GM11168 (cell line): Measurements from ENCODE around the gene WNT8A.
"Not testable (repeated sequence)": the region's sequence is repeated elsewhere in the genome, so short reads cannot be mapped to it uniquely, and the experiment has no call there.

Source experiments
- in situ Hi-C: fragments of 300-500 bp; cut with MboI; formaldehyde crosslinking; loops from one replicate; pipeline ENCODE4 v1.12.0; 2022; ENCODE audit warnings: low sequenced_read_pairs; ENCODE audit not compliant: unreplicated experiment

Gene WNT8A, protein sequence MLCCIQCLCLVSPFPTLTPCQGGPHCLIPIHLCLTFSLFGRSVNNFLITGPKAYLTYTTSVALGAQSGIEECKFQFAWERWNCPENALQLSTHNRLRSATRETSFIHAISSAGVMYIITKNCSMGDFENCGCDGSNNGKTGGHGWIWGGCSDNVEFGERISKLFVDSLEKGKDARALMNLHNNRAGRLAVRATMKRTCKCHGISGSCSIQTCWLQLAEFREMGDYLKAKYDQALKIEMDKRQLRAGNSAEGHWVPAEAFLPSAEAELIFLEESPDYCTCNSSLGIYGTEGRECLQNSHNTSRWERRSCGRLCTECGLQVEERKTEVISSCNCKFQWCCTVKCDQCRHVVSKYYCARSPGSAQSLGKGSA

GRCh38 chr5:138083702-138084101 lies at the start of gene WNT8A:
TSS of gene WNT8A (plus strand) at chr5:138084033. CDS start at chr5:138084128, 95 bp downstream.
- in situ Hi-C loops, result no loop called here

DNA sequence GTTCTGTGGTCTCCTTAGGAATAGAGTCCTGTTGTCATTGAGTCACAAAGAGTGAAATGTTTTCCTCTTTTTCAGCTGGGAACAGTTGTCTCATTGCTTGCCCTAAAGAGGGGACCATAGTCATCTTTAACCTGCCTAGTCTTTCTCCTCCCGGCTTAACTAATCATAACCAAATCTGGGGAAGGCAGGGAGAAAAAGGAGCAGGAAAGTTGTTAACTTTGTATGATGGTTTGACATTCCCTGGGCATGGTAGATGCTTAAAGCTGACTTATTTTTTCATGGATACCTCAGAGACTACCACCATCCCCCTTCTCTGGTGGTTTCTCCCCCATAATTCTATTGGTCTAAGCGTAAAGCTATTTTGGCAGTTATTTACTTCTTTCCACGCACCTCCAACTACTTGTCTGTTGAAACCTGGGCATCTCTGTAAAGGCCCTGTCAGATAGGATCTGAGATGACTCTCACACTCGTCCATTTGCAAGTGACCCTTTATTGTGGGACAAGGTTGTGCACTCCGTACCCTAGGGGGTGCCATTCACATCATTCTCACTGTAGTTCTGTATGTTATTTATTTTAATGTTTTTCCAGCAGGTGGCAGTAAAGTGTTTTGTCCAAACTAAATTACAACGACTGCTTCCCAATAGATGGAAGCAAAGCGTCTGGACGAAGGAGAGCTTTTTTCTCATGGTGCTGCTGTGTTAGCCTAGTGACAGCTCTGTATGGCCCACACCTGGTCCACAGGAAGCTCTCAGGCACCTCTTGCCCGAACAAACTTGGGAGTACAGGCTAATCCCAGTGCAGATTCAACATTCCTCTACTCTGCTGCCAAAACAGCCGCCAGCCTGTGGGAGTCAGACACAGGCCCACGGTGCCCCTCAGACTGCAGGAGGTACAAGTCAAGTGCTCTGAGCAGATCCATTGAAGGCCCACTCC lies 48.0 kb upstream of the WNT8A start:
- in situ Hi-C loops, result loop anchor here (5.0 kb wide), 1 partner anchor 41 kb away; no protein-coding TSS in a partner anchor

DNA sequence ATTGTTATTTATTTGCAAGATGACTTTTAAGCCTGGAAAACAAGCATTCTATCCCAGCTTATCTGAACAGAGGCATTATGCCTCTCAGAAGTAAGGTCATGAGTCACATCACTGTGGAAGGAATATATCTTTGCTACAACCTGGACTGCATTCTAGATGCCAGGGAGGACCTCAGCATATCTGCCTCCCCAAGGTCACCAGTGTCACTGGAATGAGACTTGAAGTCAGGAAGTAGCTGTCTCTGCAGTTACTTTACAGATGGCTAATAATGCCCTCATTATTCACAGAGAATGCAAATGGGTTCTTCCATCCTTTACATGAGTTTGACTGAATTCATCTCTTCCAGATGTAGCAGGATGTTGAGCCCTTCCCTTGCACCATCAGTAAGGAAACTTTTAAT lies 46.6 kb upstream of the WNT8A start:
- in situ Hi-C loops, result loop anchor here (5.0 kb wide), 1 partner anchor 40 kb away; no protein-coding TSS in a partner anchor

DNA sequence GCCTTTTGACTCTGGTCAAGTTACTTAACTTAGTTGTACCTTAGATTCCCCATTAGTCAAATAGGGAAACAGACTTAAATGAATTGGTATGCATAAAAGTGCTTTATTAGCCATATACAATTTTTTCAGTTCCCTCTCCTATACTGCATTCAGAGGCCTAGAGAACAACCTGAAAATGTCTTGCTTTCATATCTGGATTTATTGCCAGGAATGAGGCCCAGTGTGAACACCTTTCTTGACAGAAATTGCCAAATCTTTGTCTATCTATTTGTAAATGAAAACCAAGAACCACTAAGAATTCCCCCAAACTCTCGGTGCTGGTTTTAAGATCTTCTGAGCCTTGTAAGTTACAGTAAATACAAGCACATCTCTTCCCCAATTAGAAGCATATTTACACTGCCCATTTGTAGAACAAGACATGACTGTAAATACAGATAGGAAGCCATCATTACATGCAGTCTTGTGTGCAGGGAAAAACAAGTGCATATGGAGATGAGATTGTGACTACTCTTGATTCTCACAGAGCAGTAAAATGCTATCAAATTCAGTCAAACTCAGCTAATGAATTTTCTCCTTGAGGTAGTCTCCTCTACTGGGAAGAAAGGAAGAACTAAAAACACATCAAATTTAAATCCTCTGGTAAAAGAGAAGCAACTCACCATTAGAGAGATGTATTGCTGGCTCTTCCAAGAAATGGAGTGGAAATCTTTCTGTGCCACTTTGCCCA lies 45.8 kb upstream of the WNT8A start:
- in situ Hi-C loops, result loop anchor here (5.0 kb wide), 1 partner anchor 39 kb away; no protein-coding TSS in a partner anchor

DNA sequence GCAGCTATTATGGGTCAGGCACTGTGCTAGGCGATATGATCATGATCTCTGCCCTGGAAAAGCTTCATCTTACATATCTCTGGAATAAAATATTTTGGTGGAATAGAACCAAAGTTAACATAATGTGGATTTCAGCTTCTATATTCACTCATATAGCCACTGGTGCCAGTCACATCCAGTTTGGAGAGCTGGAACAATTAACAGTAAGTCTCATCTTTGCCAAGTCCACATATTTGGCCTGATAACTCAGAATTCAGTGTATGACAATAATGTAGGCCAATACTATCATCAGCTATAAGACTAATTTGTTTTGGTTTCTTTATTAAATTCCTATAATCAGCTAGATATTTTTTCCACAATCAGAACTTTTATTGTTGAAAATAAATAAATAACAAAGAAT lies 45.0 kb upstream of the WNT8A start:
- in situ Hi-C loops, result loop anchor here (5.0 kb wide), 1 partner anchor 38 kb away; no protein-coding TSS in a partner anchor

DNA sequence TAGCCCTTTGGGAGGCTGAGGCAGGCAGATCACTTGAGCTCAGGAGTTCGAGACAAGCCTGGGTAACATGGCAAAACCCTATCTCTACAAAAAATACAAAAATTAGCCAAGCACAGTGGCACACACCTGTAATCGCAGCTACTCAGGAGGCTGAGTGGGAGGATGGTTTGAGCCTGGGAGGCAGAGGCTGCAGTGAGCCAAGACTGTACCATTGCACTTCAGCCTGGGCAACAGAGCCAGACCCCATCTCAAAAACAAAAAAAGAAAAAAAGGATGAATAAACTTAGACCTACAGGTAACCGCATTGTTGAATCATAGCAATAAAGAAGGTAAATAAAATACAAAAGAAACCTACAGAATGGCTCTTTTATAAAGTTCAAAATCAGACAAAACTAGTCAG lies 38.5 kb upstream of the WNT8A start:
- in situ Hi-C loops, result not testable (repeated sequence)

DNA sequence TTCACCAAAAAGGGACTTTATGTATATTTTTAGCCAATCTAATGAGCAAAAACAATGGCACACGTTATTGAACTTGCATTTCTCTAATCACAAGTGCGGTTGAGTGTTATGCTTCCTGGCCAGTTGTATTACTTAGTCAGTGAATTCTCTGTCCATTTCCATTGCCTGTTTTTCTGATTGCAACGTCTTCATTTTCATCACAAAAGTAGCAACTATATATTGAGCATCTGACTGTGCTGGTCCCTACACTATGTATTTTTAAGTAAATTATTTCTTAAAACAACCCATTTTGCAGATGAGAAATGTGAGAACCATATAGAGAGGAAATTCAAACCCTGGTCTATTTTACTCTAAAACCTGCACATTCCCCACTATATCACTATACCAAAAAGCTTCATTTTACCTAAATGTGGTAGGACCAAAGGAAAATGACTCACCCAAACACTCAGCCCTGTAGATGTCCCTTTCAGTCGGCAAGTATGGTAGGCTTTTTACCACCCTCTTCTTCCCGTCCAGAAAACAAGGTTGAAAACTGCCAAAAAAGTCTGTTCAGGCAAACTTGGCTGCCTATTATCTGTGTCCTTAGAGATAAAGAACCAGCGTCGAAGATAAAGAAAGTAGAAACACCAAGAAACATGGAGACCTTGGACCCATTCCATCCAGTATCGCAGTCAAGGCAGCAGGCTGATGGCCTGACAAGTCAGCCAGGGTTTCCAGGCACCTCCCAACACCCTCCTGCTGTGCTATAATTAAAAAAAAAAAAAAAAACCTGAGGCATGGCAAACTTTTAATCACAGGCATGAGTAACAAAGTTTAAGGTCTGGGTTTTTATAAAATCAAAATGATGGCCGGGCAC lies 32.2 kb upstream of the WNT8A start:
- in situ Hi-C loops, result no loop called here

DNA sequence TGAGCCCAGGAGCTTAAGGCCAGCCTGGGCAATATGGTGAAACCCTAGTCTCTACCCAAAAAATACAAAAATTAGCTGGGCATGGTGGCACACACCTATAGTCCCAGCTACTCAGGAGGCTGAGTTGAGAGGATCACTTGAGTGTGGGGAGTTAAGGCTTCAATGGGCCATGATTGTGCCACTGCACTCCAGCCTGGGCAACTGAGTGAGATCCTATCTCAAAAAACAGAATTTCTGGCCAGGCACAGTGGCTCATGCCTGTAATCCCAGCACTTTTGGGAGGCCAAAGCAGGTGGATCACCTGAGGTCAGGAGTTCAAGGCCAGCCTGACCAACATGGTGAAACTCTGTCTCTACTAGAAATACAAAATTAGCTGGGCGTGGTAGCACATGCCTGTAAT lies 31.1 kb upstream of the WNT8A start:
- in situ Hi-C loops, result not testable (repeated sequence)

DNA sequence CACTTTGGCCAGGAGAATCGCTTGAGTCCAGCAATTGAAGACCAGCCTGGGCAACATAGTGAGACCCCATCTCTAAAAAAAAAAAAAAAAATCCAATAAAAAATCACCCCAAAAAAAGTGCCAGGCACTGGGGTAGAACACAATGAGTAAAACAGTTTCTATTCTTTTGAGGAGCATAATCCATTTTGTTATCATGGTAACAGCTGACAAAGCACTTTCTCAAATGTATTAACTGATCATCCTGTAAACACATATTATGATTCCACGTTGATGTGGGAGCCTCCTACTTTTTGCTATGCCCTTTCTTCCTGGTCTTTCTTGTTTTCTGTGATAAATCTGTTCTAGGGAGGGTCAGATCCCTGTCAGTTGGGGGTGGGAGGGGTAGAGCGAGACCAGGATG lies 30.3 kb upstream of the WNT8A start:
- in situ Hi-C loops, result no loop called here

- in situ Hi-C loops, result no loop called here
Observed at GRCh38 chr5:138054206-138054605, 29.6 kb upstream of the WNT8A start.

- in situ Hi-C loops, result no loop called here
Observed at GRCh38 chr5:138054847-138055558, 28.8 kb upstream of the WNT8A start.

- in situ Hi-C loops, result no loop called here
Observed at GRCh38 chr5:138064526-138064925, 19.3 kb upstream of the WNT8A start.

DNA sequence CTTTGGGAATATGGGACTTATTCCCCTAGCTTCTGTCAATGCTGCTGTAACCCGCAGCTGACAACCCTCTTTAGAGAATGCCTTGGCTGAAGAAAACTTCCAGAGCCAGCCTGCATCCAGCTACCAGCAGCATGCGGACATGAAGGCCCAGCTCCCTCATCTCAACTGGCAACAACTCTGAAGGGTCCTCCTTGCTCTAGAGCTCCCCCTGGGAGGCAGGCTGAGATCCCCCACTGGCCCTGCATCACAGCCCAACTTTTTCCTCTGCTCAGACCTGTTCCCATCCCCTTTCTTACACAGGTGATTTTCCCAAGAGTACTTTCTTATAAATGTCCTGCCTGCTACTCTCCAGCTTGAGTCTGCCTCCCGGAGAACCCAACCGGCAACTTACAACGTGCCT lies 18.7 kb upstream of the WNT8A start:
- in situ Hi-C loops, result no loop called here

DNA sequence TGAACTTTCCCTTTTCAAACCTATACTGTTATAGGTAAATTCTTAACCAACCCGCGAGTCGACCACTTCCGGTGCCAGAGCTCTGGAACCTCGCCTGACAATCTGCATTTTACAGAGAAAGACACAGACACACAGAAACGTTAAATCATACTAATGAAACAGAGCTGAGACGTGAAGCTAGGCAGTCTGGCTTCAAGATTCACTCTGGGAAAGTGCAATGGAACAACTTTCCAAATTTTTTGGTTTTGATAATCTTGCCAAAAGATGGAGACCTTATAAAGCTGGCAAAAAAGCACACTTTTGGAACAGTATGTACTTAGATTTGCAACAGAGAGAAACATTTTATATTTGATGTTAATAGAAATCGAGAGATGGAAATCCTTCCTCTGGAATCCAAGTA lies 15.9 kb upstream of the WNT8A start:
- in situ Hi-C loops, result no loop called here

DNA sequence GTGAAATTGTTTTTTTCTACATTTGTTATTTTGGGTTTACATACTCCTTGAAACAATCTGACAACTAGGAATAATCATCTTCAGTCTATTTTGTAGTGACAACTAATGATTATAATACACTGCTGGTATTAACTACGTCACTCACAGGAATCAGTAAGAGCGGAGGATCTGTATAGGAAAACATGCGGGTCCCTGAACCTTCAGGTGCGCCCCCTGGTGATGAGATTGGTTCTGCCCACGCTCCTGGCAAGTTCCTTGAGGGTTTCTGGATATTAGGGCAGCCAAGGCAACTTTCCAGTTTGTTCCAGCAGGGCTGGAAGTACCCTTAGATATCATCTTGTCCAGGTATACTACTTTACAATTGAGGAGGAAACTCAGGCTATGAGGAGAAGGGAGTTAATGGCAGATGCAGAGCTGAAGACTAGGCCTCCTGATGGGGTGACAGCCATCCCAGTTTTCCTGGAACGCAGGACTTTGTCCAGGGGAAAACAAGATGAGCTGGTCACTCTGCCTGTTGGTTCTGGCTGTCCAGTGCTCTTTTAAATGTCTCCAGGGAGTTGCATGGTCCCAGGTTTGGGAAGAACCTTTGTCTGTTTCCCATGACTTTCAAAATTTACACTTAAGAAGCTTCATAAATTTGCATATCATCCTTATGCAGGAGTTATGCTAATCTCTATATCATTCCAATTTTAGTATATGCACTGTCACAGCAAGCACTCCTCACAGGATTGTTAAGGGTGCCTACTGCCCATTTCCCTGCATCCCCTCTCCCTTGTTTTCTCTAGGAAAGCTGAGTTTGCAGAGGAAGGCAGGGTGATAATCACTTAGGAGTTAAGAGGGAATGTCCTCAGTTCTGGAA lies 14.9 kb upstream of the WNT8A start:
- in situ Hi-C loops, result no loop called here

DNA sequence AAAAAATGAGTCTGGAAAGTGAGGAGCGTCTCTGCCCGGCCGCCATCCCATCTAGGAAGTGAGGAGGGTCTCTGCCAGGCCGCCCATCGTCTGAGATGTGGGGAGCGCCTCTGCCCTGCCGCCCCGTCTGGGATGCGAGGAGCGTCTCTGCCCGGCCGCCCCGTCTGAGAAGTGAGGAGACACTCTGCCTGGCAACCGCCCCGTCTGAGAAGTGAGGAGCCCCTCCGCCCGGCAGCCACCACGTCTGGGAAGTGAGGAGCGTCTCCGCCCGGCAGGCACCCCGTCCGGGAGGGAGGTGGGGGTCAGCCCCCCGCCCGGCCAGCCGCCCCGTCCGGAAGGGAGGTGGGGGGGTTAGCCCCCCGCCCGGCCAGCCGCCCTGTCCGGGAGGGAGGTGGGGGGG lies 13.8 kb upstream of the WNT8A start:
- in situ Hi-C loops, result not testable (repeated sequence)

- in situ Hi-C loops, result loop anchor here (5.0 kb wide), 2 partner anchors 40 to 50 kb away; no protein-coding TSS in a partner anchor
Observed at GRCh38 chr5:138077064-138077696, 6.7 kb upstream of the WNT8A start.
